CD4-positive, CD25-positive, alpha-beta regulatory T cell (primary cell): ENCODE data around the gene DLG2. TPM values are rescaled to one million over a fixed set of nuclear protein-coding genes. Genes with fewer than 3 reads are reported as not detected.

ENCODE experiments used
- ATAC-seq, 2 donors: fragments of 150-1000 bp; cut with Tn5 transposase; one replicate each; pipeline ENCODE4 v1.10.0; 2021; ENCODE audit warnings: low read depth in 2 of 2, moderate number of reproducible peaks in 2 of 2, moderate library complexity in 1 of 2
- DNase-seq, 3 donors: peaks; one replicate each; pipeline versions ENCODE4 v3.0.0 to v3.0.0-alpha.2; 2012 to 2022; ENCODE audit warnings: mixed read lengths in 1 of 3
- H3K27ac ChIP-seq: one replicate; pipeline ENCODE4 v1.7.0; 2013; ENCODE audit warnings: mild to moderate bottlenecking, low read length; ENCODE audit not compliant: insufficient read depth, poor library complexity, severe bottlenecking
- H3K27me3 ChIP-seq: one replicate; pipeline ENCODE4 v1.7.0; 2013; ENCODE audit warnings: low read length; ENCODE audit not compliant: control insufficient read depth, insufficient read depth
- H3K36me3 ChIP-seq: one replicate; pipeline ENCODE4 v1.7.0; 2013; ENCODE audit warnings: mild to moderate bottlenecking, low read length, moderate library complexity; ENCODE audit not compliant: control insufficient read depth, insufficient read depth
- H3K4me1 ChIP-seq: 2 replicates; pipeline ENCODE4 v1.7.0; 2013; ENCODE audit warnings: mild to moderate bottlenecking, low read length; ENCODE audit not compliant: insufficient read depth, control insufficient read depth, poor library complexity, severe bottlenecking
- H3K4me3 ChIP-seq: one replicate; pipeline ENCODE4 v1.7.0; 2013; ENCODE audit warnings: low read depth, mild to moderate bottlenecking, low read length, moderate library complexity
- H3K9me3 ChIP-seq, 2 experiments: 1 replicate in 1 of 2; 2 replicates in 1 of 2; pipeline ENCODE4 v1.7.0; 2013; ENCODE audit warnings: low read length in 2 of 2, mild to moderate bottlenecking in 1 of 2, moderate library complexity in 1 of 2; ENCODE audit not compliant: control insufficient read depth in 2 of 2
- H3K27ac Mint-ChIP-seq, 3 donors: one replicate each; pipeline ENCODE4 v1.8.0; 2020 to 2022; ENCODE audit warnings: mild to moderate bottlenecking in 3 of 3, mixed read lengths in 3 of 3, moderate library complexity in 2 of 3
- H3K27me3 Mint-ChIP-seq: one replicate; pipeline ENCODE4 v1.8.0; 2022; ENCODE audit warnings: mild to moderate bottlenecking, mixed read lengths
- H3K36me3 Mint-ChIP-seq: one replicate; pipeline ENCODE4 v1.8.0; 2020; ENCODE audit warnings: mixed read lengths
- H3K4me1 Mint-ChIP-seq, 4 donors: one replicate each; pipeline ENCODE4 v1.8.0; 2020 to 2022; ENCODE audit warnings: mixed read lengths in 4 of 4, mild to moderate bottlenecking in 1 of 4
- H3K4me3 Mint-ChIP-seq, 4 donors: one replicate each; pipeline ENCODE4 v1.8.0; 2020 to 2022; ENCODE audit warnings: mild to moderate bottlenecking in 4 of 4, mixed read lengths in 4 of 4, moderate library complexity in 3 of 4
- H3K9me3 Mint-ChIP-seq, 7 donors: one replicate each; pipeline ENCODE4 v1.8.0; 2020 to 2022; ENCODE audit warnings: mixed read lengths in 7 of 7, mild to moderate bottlenecking in 3 of 7, moderate library complexity in 2 of 7
- polyA plus RNA-seq, 4 donors: library from polyadenylated mRNA; unstranded; fragments of 300-500 nt; fragmentation: Illumina TruSeq; gene quantifications; one replicate each; pipeline ENCODE4 v1.2.3, GENCODE V29; 2021
- total RNA-seq: library from RNA; stranded (reverse); gene quantifications from one replicate; pipeline ENCODE4 v1.2.3, GENCODE V29; 2022

The DLG2 gene
- total and polyA plus RNA-seq, 5 donors from 2014 or later, result 0.26 to 2.0 (median 0.94) TPM

DNA sequence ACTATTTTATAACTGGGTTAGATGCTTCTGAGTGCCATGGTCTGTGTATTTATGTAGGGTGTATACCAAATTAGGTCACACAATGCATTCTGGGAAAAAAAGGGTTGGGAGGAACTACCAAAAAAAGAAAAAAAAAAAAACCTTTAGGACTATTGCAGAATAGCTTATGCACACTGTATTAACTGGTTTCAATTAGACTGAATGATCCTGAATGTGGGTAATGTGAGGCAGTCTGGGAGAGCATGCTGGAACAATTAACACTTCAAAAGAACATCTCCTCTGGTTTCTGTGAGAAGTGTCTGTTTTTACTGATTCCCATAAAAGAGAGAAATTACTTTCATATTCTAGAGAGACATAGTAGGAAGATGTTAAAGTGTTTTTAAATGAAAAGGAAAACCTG is 521.3 kb downstream of the DLG2 start:
- Mint-ChIP-seq H3K27ac (no peak overlapping the region), H3K27me3 (no peaks in the 10 kb centered on the region), H3K4me3 (no peak overlapping the region), H3K9me3 (peaks cover 0 to 21% (median 9%) of the 10 kb centered on the region in 7 donors), H3K36me3 (no peaks in the 10 kb centered on the region), H3K4me1 (peaks cover 0 to 3% (median 0%) of the 10 kb centered on the region in 4 donors)
- ATAC-seq (no peak), DNase-seq (no peak)
- no peaks in the 10 kb centered on the region for H3K4me1 ChIP-seq
- H3K27ac ChIP-seq, result no peak overlapping the region
- no peaks in the 10 kb centered on the region for H3K36me3 ChIP-seq
- no peak overlapping the region for H3K4me3 ChIP-seq
- H3K9me3 ChIP-seq, result no peaks in the 10 kb centered on the region
- H3K27me3 ChIP-seq, result no peaks in the 10 kb centered on the region

DNA sequence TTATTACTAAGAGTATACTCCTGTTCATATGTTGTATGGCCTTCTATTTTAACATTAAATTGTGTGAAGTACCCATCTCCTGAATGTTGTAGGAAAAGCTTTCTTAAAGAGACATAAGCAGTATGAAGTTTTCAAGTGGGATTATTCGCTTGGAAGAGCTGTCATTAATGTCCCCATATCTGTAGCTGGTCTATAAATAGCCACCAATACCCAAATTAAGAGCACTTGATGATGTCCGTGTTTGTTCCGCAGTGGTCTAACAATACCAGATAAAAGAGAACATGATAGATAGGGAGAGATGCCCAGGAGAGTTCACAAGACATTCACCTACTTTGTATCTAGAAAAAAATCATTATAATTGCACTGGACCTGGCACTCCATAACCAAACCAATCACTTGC is 527.6 kb downstream of the DLG2 start:
- no peak for DNase-seq
- H3K36me3 ChIP-seq, result no peaks in the 10 kb centered on the region
- H3K4me3 Mint-ChIP-seq, result no peak overlapping the region
- no peak overlapping the region for H3K4me3 ChIP-seq
- no peaks in the 10 kb centered on the region for H3K4me1 ChIP-seq
- no peak overlapping the region for H3K27ac ChIP-seq
- no peaks in the 10 kb centered on the region for H3K4me1 Mint-ChIP-seq
- H3K9me3 Mint-ChIP-seq, result peaks cover 4 to 38% (median 14%) of the 10 kb centered on the region in 7 donors
- H3K27me3 ChIP-seq, result no peaks in the 10 kb centered on the region
- H3K9me3 ChIP-seq, result peaks cover 0 to 7% of the 10 kb centered on the region in 2 experiments
- no peak overlapping the region for H3K27ac Mint-ChIP-seq
- H3K36me3 Mint-ChIP-seq, result no peaks in the 10 kb centered on the region
- no peak for ATAC-seq
- H3K27me3 Mint-ChIP-seq, result no peaks in the 10 kb centered on the region

DNA sequence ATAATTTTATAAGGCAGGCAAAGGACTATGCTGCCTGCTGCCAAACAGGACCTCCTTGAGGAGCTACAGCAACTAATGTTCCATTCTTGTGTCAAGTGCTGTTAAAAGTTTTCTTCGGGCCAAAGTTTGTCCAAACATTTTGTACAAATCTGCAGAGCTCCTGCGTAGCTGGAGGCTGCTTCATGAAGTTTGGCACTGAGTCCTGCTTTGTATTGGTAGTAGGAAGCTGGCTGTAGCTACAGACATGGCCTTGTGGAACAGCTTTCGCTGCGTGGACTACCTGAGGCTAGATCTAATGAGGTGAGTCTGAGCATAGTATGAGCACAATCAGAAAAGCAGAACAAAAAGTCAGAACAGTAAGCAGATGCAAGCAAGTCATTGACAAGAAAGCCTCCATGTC is 528.1 kb downstream of the DLG2 start:
- Histone ChIP-seq H3K9me3 (peaks cover 0 to 7% of the 10 kb centered on the region in 2 experiments), H3K36me3 (no peaks in the 10 kb centered on the region), H3K4me1 (no peaks in the 10 kb centered on the region), H3K27me3 (no peaks in the 10 kb centered on the region), H3K4me3 (no peak overlapping the region), H3K27ac (no peak overlapping the region)
- DNase-seq, result no peak
- no peak for ATAC-seq
- no peak overlapping the region for H3K27ac Mint-ChIP-seq
- H3K4me3 Mint-ChIP-seq, result no peak overlapping the region
- peaks cover 4 to 41% (median 14%) of the 10 kb centered on the region in 7 donors for H3K9me3 Mint-ChIP-seq
- H3K36me3 Mint-ChIP-seq, result no peaks in the 10 kb centered on the region
- no peaks in the 10 kb centered on the region for H3K4me1 Mint-ChIP-seq
- no peaks in the 10 kb centered on the region for H3K27me3 Mint-ChIP-seq

DNA sequence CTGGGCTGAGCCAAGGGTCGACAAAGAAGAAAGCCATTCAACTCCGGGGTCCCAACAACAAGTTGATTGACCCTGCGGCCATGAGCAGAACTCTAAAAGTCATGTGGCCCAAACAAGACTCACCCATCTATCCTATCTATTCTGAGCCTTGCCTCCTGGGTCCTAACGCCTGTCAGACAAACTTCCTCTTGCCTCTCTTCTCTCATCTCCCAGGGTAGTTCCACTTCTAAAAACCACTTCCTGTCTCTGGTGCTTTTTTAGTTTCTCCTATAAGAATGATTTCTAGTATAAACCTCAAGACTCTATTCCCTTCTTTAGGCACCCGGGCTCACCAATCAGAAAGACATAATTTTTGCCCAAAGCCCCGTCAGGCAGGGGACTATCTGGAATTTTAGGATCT is 530.2 kb downstream of the DLG2 start:
- Histone ChIP-seq H3K4me1 (no peaks in the 10 kb centered on the region), H3K36me3 (no peaks in the 10 kb centered on the region), H3K4me3 (no peak overlapping the region), H3K27me3 (no peaks in the 10 kb centered on the region), H3K9me3 (peaks cover 0 to 7% of the 10 kb centered on the region in 2 experiments), H3K27ac (no peak overlapping the region)
- no peaks in the 10 kb centered on the region for H3K36me3 Mint-ChIP-seq
- no peaks in the 10 kb centered on the region for H3K27me3 Mint-ChIP-seq
- H3K27ac Mint-ChIP-seq, result no peak overlapping the region
- no peak overlapping the region for H3K4me3 Mint-ChIP-seq
- no peak for ATAC-seq
- H3K9me3 Mint-ChIP-seq, result peaks cover 4 to 51% (median 14%) of the 10 kb centered on the region in 7 donors
- DNase-seq, result no peak
- no peaks in the 10 kb centered on the region for H3K4me1 Mint-ChIP-seq

DNA sequence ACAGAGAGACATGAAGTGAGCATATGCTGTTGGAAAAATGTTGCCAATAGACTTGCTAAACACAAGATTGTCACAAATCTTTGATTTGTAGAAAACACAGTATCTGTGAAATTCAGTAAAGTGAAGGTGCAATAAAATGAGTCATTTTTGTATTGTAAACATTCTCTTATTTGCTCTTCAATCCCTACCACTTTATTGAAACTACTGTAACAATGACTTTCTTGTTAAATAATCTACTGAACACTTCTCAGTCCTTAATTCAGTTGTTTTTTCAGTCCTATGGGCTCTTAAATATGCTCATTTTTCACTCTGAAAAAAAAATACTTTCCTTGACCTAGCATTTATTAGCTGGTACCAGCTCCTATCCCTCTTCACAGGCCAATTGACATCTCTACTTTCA is 531.9 kb downstream of the DLG2 start:
- Mint-ChIP-seq H3K9me3 (peaks cover 4 to 55% (median 18%) of the 10 kb centered on the region in 7 donors), H3K27ac (no peak overlapping the region)
- no peak for ATAC-seq

DNA sequence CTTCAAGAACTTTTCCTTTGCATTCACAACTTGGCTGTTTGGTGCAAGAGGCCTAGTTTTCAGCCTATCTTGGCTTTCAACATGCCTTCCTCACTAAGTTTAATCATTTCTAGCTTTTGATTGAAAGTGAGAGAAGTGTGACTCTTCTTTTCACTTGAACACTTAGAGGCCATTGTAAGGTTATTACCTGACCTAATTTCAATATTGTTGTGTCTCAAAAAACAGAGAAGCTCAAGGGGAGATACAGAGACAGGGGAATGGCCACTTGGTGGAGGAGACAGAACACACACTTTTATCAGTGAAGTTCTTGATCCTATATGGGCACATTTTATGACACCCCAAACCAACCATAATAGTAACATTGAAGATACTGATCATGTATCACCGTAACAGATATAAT is 532.3 kb downstream of the DLG2 start:
- no peak overlapping the region for H3K4me3 ChIP-seq
- no peaks in the 10 kb centered on the region for H3K4me1 ChIP-seq
- Mint-ChIP-seq H3K27ac (no peak overlapping the region), H3K4me3 (no peak overlapping the region), H3K4me1 (no peaks in the 10 kb centered on the region), H3K36me3 (no peaks in the 10 kb centered on the region), H3K27me3 (no peaks in the 10 kb centered on the region), H3K9me3 (peaks cover 4 to 59% (median 18%) of the 10 kb centered on the region in 7 donors)
- peaks cover 5 to 7% of the 10 kb centered on the region in 2 experiments for H3K9me3 ChIP-seq
- no peak for DNase-seq
- no peak for ATAC-seq
- H3K27me3 ChIP-seq, result no peaks in the 10 kb centered on the region
- no peaks in the 10 kb centered on the region for H3K36me3 ChIP-seq
- no peak overlapping the region for H3K27ac ChIP-seq

More for the DNA sequence above, 531.9 kb downstream of the DLG2 start:
- Mint-ChIP-seq H3K4me3 (peak overlapping the region in 1 of 4 donors; percentile 1), H3K36me3 (no peaks in the 10 kb centered on the region), H3K27me3 (no peaks in the 10 kb centered on the region), H3K4me1 (no peaks in the 10 kb centered on the region)
- H3K36me3 ChIP-seq, result no peaks in the 10 kb centered on the region
- peaks cover under 1 to 7% of the 10 kb centered on the region in 2 experiments for H3K9me3 ChIP-seq
- no peak for DNase-seq
- H3K27me3 ChIP-seq, result no peaks in the 10 kb centered on the region
- H3K4me1 ChIP-seq, result no peaks in the 10 kb centered on the region
- no peak overlapping the region for H3K27ac ChIP-seq
- H3K4me3 ChIP-seq, result no peak overlapping the region

DNA sequence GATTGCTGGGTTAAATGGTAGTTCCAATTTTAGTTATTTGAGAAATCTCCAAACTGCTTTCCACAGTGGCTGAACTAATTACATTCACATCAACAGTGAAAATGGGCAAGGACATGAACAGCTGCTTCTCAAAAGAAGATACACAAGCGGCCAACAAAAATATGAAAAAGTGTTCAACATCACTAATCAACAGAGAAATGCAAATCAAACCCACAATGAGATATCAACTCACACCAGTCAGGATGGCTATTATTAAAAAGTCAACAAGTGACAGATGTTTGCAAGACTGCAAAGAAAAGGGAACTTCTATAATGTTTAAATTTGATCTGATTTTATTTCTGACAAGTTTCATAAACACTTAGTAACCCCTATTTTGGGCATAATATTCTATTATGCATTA is 537.5 kb downstream of the DLG2 start:
- ATAC-seq (no peak), DNase-seq (no peak)
- no peaks in the 10 kb centered on the region for H3K4me1 Mint-ChIP-seq
- H3K4me3 Mint-ChIP-seq, result no peak overlapping the region
- H3K27ac Mint-ChIP-seq, result no peak overlapping the region
- H3K36me3 Mint-ChIP-seq, result no peaks in the 10 kb centered on the region
- no peak overlapping the region for H3K27ac ChIP-seq
- no peaks in the 10 kb centered on the region for H3K27me3 ChIP-seq
- H3K4me3 ChIP-seq, result no peak overlapping the region
- H3K9me3 Mint-ChIP-seq, result peaks cover 1 to 50% (median 15%) of the 10 kb centered on the region in 7 donors
- H3K4me1 ChIP-seq, result no peaks in the 10 kb centered on the region
- no peaks in the 10 kb centered on the region for H3K36me3 ChIP-seq
- no peaks in the 10 kb centered on the region for H3K27me3 Mint-ChIP-seq
- peaks cover under 1 to 7% of the 10 kb centered on the region in 2 experiments for H3K9me3 ChIP-seq

DNA sequence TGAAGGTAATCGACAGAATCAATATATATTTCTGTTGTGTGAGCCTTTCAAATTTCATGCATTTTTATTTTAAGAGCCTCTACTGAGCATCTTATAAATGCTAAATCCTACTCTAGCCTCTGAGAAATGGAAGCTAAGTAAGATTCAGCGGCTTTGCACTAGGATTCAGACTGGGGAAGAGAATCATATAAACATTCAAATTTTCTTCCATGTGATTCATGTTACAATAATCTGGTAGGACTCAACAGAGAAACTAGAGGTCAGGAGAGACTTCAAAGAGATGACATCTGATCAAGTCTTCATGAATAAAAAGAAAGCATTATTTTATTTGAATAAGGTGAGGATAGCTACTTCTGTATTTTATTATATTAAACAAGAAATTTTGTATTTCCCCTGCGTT is 538.9 kb downstream of the DLG2 start:
- Mint-ChIP-seq H3K9me3 (peaks cover 1 to 52% (median 15%) of the 10 kb centered on the region in 7 donors), H3K4me1 (no peaks in the 10 kb centered on the region), H3K4me3 (no peak overlapping the region), H3K27me3 (no peaks in the 10 kb centered on the region), H3K36me3 (no peaks in the 10 kb centered on the region), H3K27ac (no peak overlapping the region)
- Histone ChIP-seq H3K9me3 (peaks cover 0 to 7% of the 10 kb centered on the region in 2 experiments), H3K27ac (no peak overlapping the region), H3K4me3 (no peak overlapping the region), H3K4me1 (no peaks in the 10 kb centered on the region), H3K36me3 (no peaks in the 10 kb centered on the region), H3K27me3 (no peaks in the 10 kb centered on the region)
- ATAC-seq (no peak), DNase-seq (no peak)
